Epithelial cell of alveolus of lung (primary cell): Measurements from ENCODE around the gene USP10. TPM values are rescaled to one million over a fixed set of nuclear protein-coding genes. Genes with fewer than 3 reads are reported as not detected.

Experiments used
- total RNA-seq: library from RNA; depleted of rRNA; stranded (reverse); fragments of >200 nt; gene quantifications from 2 replicates; pipeline ENCODE4 v1.2.1, GENCODE V29; 2015

USP10 gene, protein sequence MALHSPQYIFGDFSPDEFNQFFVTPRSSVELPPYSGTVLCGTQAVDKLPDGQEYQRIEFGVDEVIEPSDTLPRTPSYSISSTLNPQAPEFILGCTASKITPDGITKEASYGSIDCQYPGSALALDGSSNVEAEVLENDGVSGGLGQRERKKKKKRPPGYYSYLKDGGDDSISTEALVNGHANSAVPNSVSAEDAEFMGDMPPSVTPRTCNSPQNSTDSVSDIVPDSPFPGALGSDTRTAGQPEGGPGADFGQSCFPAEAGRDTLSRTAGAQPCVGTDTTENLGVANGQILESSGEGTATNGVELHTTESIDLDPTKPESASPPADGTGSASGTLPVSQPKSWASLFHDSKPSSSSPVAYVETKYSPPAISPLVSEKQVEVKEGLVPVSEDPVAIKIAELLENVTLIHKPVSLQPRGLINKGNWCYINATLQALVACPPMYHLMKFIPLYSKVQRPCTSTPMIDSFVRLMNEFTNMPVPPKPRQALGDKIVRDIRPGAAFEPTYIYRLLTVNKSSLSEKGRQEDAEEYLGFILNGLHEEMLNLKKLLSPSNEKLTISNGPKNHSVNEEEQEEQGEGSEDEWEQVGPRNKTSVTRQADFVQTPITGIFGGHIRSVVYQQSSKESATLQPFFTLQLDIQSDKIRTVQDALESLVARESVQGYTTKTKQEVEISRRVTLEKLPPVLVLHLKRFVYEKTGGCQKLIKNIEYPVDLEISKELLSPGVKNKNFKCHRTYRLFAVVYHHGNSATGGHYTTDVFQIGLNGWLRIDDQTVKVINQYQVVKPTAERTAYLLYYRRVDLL
- total RNA-seq: 64.3 and 67.0 TPM in 2 replicates

DNA sequence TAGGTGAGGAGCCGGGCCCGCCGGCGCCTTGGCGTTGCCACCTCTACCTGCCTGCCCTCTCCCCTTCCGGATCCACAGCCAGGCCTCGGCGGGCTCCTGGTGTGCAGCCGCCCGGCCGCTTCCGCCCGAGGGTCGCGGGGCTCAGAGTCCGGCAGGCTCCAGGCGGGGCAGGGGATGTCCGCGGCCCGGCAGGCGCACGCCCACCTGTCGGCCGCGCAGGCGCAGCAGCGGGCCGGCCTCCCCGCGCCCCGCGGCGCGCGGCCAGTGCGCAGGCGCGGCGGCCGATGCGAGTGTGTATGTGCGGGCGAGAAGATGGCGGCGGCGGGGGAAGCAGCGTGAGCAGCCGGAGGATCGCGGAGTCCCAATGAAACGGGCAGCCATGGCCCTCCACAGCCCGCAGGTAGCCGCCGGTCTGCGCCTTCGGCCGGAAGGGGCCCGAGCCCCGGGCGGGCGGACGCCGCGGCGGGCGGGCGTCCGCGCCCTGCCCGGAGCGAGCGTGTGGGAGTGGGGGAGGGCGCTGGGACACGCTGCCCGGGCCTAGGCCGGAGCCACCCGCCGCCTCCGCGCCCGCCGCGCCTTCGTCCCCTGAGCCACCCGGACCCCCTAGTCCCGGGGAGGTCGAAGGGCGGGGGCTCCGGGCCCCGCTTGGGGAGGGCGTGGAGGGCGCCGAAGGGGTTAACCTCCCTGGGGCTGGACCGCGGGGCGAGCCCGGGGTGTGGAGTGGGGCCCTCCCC is at the start of gene USP10:
Gene USP10, plus strand, starts transcription at position 289 of the 734 bp plus-strand sequence. Its CDS starts 91 bp downstream, at position 380.

DNA sequence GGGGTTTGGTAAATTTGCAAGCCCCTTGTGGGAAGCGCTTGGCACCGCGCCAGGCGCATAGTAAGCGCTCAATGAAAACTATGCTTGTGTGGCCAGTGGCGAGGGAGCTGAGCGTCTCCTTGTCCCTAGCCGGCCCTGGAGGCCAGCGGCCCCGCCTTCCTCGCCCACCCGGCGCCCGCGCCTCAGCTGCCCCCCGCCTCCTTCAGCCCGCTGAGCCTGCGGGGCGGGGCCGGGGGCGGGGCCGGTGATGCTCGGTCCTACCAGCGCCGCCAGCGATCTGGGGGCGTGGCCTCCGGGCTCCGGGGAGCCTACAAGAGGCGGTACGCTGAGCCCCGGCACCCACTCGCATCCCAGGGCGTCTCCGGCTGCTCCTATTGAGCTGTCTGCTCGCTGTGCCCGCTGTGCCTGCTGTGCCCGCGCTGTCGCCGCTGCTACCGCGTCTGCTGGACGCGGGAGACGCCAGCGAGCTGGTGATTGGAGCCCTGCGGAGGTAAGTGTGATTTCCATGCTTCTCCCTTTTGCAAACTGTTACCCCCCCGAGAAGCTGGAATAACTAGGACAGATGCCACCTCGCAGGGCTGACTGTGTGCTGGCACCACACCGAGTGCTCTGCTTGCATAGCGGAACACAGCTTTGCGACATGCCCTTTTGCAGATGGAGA is 120.0 kb downstream of the USP10 start, which contains the start of gene CRISPLD2:
Gene CRISPLD2, plus strand, starts transcription at position 342 of the 661 bp plus-strand sequence. CDS start 18,511 bp downstream, outside the sequence.

Other genes with a start within 250 kb of the USP10 start
- 9.6 and 18.4 TPM in 2 replicates for gene MEAK7, start 195.3 kb upstream of the USP10 start, total RNA-seq
- gene COTL1, start 81.9 kb upstream of the USP10 start, total RNA-seq: 130 and 368 TPM in 2 replicates
- gene KLHL36, start 51.5 kb upstream of the USP10 start, total RNA-seq: 37.8 and 37.9 TPM in 2 replicates
- gene CRISPLD2, start 120.0 kb downstream of the USP10 start, total RNA-seq: 113 and 252 TPM in 2 replicates